Subcutaneous adipose tissue (tissue), 4 donors: Measurements from ENCODE around the gene SOX1. TPM values are rescaled to one million over a fixed set of nuclear protein-coding genes. Genes with fewer than 3 reads are reported as not detected.

Experiments
- CTCF ChIP-seq: fragments of 450-650 bp; IDR thresholded peaks from one replicate; pipeline ENCODE4 v1.5.1; 2016; ENCODE audit warnings: low read depth, mild to moderate bottlenecking, control low read depth, antibody characterized with exemption, moderate library complexity
- small RNA-seq: library from RNA; depleted of rRNA; stranded (forward); fragments of <200 nt; gene quantifications from one replicate; pipeline ENCODE3, GENCODE V24; 2016
- total RNA-seq, 4 donors: library from RNA; depleted of rRNA; stranded (reverse); fragments of >200 nt; gene quantifications; one replicate each; pipeline ENCODE4 v1.1.0, GENCODE V29; 2016

SOX1 gene
- total RNA-seq, 4 donors from 2014 or later, result not detected

GRCh38 chr13:112120031-112120373 lies 53.1 kb downstream of the SOX1 start:
- no peak for TF ChIP-seq CTCF

Small RNA genes lying within 50 kb of the gene (small RNA-seq; reads per million reads assigned to genes)
- not detected for gene RF00287
